Liver (tissue), 3 donors: ENCODE data around the gene UBL4B.

ENCODE experiments used
- GABPA ChIP-seq, 2 donors: IDR thresholded peaks in 1 of 2; conservative IDR thresholded peaks in 1 of 2; 2 replicates each; pipeline ENCODE4 v1.6.1; 2016; ENCODE audit warnings: antibody characterized with exemption in 2 of 2, mild to moderate bottlenecking in 1 of 2, moderate library complexity in 1 of 2
- TAF1 ChIP-seq: conservative IDR thresholded peaks from 2 replicates; pipeline ENCODE4 v1.6.1; 2016; ENCODE audit warnings: antibody characterized with exemption, mild to moderate bottlenecking
- YY1 ChIP-seq: IDR thresholded peaks from 2 replicates; pipeline ENCODE4 v1.6.1; 2016; ENCODE audit warnings: antibody characterized with exemption, mild to moderate bottlenecking
- TF ChIP-seq, protein P1 (sequence below): fragments of 150-350 bp; IDR thresholded peaks from 2 replicates; pipeline ENCODE4 v1.5.1; 2017; ENCODE audit warnings: improper control_type of control experiment, low read depth, low read length; ENCODE audit not compliant: missing input control
- TF ChIP-seq, protein P2 (sequence below): IDR thresholded peaks from 2 replicates; pipeline ENCODE4 v1.6.1; 2016; ENCODE audit warnings: antibody characterized with exemption
- TF ChIP-seq, protein P3 (sequence below): IDR thresholded peaks from 2 replicates; pipeline ENCODE4 v1.6.1; 2016; ENCODE audit warnings: antibody characterized with exemption, mild to moderate bottlenecking
- donor health status: healthy.
- donor health status: healthy.

DNA sequence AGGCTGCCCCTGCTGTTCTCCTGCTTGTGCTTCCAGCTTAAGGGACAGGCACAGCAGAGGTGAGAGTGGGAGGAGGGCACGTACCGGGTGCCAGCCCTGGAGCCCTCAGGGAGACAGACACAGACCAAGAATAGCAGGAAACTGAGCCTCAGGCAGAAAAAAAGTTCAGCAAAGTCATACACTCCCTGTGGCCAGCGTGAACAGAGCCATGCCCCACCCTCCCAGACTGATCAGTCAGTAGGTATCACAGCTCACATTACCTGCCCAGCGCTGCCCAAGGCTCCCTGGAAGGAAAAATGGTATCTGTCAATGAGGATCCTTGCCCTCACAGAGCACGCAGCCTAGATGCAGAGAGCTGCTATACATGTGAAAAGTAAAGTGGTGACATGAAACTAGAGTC lies 1.3 kb downstream of the UBL4B start:
- TF ChIP-seq, protein P1, sequence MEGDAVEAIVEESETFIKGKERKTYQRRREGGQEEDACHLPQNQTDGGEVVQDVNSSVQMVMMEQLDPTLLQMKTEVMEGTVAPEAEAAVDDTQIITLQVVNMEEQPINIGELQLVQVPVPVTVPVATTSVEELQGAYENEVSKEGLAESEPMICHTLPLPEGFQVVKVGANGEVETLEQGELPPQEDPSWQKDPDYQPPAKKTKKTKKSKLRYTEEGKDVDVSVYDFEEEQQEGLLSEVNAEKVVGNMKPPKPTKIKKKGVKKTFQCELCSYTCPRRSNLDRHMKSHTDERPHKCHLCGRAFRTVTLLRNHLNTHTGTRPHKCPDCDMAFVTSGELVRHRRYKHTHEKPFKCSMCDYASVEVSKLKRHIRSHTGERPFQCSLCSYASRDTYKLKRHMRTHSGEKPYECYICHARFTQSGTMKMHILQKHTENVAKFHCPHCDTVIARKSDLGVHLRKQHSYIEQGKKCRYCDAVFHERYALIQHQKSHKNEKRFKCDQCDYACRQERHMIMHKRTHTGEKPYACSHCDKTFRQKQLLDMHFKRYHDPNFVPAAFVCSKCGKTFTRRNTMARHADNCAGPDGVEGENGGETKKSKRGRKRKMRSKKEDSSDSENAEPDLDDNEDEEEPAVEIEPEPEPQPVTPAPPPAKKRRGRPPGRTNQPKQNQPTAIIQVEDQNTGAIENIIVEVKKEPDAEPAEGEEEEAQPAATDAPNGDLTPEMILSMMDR = no peak
- TF ChIP-seq, protein P2, sequence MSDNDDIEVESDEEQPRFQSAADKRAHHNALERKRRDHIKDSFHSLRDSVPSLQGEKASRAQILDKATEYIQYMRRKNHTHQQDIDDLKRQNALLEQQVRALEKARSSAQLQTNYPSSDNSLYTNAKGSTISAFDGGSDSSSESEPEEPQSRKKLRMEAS = no peak
- TF ChIP-seq GABPA (IDR thresholded peaks at IDR 0.05 in 1 of 2, conservative IDR thresholded peaks at IDR 0.05 in 1 of 2) (no peak), YY1 (no peak), TAF1 (no peak)
- TF ChIP-seq, protein P3, sequence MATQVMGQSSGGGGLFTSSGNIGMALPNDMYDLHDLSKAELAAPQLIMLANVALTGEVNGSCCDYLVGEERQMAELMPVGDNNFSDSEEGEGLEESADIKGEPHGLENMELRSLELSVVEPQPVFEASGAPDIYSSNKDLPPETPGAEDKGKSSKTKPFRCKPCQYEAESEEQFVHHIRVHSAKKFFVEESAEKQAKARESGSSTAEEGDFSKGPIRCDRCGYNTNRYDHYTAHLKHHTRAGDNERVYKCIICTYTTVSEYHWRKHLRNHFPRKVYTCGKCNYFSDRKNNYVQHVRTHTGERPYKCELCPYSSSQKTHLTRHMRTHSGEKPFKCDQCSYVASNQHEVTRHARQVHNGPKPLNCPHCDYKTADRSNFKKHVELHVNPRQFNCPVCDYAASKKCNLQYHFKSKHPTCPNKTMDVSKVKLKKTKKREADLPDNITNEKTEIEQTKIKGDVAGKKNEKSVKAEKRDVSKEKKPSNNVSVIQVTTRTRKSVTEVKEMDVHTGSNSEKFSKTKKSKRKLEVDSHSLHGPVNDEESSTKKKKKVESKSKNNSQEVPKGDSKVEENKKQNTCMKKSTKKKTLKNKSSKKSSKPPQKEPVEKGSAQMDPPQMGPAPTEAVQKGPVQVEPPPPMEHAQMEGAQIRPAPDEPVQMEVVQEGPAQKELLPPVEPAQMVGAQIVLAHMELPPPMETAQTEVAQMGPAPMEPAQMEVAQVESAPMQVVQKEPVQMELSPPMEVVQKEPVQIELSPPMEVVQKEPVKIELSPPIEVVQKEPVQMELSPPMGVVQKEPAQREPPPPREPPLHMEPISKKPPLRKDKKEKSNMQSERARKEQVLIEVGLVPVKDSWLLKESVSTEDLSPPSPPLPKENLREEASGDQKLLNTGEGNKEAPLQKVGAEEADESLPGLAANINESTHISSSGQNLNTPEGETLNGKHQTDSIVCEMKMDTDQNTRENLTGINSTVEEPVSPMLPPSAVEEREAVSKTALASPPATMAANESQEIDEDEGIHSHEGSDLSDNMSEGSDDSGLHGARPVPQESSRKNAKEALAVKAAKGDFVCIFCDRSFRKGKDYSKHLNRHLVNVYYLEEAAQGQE = no peak
